HG03139 (cell line): ENCODE results near the gene GADD45G.

ENCODE experiments used
- ATAC-seq: cut with Tn5 transposase; IDR thresholded peaks from one replicate; pipeline ENCODE4 v1.9.1; 2021; ENCODE audit not compliant: unreplicated experiment

The GADD45G gene

DNA sequence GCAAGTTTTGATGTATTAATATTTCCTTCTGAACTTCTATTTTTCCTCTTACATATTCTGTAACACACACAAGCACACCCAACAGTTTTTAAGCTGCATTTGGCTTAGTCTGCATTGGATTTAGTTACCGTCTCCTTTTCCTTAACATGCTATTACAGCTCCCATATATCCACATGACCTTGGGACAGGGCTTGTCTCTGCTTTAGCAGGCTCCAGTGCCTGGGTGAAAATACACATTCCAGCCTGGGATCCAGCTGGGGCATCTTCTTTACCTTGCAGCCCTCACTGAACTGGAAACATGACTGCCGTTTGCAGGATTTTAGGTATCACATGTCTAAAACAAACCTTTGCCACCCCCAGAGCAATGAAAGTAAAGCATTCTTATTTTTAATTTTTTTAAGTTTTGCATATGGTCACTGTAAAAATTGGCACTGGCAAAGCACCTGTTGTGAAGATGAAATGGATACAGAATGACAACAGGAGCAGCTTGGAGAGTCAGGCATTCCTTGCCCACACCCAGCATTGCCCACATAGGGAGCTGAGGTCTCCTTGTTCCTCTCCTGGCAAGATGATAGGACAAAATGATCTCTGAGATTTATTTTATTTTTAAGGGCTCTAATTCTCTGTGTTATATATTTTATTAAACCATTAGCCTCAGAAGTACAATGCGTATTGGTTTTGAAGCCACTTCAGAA lies 4.0 kb downstream of the GADD45G start:
- ATAC-seq, result no peak

DNA sequence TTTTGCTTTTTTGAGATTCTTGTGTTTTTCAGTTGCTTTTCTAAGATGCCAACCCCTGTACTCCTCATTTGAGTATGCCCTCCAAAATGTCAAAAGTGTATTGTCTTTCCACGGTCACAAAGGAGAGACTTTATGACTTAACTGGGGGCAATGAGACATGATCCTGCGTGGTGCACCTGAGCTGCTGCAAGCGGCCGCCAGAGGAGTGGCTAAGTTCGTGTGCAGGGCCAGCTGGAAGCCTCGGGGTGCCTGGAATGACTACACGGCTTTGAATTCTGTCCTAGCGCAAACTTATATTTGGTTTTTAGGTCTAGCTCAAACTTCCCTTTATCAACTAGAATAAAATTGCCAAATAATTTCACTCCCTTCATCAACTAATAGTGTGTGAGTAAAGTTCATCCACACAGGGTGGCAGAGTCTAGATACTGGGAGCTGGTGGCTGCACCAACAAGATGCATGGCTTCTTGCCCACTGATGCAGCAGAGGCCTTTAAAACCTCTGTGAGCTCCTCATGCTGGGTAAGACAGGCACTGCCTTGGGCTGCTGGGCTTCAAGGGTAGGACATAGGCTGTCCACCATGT lies 4.7 kb downstream of the GADD45G start:
- no peak for ATAC-seq

DNA sequence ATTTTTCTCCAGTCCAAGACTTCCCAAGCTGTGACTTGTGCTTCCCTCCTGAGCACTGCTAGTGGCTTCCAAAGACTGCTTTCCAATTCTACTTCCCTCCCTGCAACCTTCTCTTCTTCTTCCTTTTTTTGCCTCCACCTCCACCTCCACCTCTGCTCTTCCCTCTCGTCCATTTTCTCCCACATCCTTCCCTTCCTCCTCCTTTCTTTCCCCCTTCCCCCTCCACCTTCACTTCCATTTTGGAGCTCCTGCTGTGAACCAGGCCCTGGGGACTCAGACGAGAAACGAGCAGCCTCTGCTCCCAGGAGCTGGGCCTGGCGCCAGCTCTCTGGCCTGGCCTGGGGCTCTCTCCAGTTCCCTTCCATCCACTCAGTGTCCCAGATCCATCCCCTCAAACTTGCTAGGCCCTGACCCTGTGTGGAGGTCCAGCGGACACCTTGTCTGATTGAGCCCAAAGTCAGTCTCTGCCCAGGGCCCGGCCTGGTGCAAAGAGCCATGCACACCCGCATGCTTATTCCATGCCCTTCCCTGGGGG lies 5.6 kb downstream of the GADD45G start:
- ATAC-seq, result no peak

DNA sequence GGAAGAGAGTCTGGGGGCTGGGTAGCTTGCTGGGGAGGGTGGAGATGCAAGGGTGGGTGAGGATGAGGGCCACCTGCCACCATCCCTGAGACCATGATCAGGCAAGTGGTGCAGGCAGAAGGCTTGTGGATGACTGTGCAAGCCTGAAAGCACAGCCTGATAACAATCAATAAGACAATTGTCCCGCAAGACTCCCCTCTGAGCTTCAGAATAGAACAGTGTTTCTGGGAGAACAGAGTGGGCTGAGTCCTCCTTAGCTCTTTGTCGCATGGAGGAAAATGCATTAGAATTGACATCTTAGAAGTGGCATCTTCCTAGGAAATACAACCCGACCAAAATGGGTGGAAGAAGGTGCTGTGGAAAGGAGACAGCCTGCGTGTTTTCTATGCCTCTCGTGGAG lies 6.6 kb downstream of the GADD45G start:
- no peak for ATAC-seq

DNA sequence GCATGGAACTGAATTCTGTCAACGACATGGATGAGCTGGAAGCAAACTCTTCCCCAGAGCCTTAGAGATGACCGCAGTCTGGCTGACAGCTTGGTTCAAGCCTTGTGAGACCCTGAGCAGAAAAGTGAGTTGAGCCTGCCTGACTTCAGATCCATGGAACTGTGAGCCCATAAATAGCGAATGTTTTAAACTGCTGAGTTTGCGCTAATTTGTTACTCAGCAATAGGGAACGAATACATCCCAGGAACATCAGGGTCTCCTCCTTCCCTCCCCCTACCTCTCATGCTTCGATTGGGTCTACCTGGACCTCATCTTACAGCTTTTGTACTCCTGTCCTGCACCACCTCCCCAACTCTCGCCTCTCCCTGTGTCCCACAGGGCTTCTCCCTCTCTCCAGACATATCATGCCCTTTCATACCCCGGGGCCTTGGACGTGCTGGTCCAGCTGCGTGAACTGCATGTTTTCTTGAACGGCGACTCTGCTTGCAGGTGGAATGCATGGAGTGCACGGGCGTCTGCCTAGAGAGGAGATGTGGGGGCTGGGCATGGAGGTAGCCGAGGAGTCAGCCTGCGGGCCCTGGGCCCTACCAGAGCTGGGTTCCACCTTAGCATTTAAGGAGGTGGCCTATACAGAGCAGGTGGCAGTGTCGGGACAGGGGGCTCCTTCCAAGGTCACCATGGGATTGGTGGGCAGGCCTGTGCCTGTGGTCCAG lies 7.9 kb downstream of the GADD45G start:
- no peak for ATAC-seq

DNA sequence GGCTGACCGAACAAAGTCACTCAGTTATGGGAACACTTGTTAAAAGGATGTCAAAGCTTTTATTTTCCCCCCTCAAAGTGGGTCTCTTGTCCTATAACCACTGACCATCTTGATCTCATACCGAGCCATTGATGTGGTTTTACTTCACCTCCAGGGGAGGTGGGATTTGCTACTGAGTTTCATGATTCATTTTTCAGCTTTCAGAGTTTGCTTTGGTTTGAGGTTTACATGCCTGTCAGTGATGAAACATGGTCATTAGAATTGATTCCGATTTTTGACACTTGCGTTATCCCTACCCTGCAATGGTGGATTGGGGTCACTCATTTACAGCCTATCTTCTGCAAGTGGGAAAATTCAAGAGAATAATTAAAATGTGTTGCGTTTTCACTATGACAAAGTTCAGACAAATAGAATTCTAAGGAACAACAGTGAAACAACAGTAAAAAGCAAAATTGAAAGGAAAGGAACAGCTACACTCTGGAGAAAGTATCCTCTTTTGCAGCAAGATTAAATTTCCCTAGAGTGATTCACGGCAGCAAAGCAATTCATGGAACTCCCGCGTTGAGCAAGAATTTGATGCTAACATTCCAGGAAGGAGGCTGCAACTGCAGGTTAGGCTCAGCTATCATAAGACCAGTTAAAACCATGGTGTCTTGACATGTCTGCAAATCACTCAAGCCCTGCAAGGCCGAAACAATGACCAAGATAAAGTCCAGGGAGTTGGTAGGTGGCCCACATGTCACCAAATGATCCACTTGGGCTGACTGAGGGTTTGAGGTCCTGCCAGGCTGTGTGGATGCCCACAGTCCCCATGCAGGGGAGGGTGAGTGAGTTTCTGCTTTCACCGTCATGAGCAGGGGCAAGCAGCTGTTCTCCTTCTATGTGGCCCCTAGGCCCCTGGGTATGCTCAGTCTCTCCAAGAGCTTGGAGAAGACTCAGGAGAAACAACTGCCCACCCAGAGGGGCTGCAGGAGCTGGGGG lies 9.4 kb downstream of the GADD45G start:
- ATAC-seq, result no peak

DNA sequence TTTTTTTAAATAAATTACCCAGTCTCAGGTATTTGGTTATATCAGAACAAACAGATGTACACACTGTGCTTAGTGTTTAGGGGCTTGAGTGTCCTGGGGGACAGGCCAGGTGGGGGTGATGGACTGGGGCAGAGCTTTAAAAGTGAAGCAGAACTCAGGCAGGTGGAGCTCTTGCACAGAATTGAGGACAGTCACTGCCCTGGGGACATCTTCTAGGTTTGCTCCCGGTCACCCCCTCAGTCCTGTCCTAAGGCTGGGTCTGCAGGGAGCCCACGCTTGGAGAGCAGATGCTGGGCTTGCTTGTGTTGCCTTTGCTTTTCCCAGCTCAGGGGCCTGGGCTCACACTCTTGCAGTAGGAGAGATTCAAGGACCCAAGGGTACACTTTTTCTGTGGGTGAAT lies 10.8 kb downstream of the GADD45G start:
- ATAC-seq, result no peak

DNA sequence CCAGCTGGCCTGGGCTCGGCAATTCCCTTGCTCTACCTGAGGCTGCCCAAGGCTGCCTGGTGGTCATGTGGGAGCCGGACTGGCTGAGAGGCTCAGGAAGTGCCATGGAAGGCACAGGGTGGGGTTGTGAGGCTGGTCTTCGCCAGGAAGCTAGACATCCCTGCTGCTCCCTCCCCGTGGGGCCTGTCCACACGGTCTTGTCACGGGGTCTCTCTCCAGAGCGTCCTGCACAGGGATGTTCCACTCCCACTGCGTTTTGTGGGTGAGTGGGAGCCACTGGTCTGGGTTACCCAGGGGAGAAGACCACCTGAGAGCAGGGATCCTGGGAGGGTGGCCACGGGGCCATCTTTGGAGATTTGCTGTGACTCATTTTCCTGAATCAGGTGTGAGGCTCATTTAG lies 11.6 kb downstream of the GADD45G start:
- no peak for ATAC-seq

DNA sequence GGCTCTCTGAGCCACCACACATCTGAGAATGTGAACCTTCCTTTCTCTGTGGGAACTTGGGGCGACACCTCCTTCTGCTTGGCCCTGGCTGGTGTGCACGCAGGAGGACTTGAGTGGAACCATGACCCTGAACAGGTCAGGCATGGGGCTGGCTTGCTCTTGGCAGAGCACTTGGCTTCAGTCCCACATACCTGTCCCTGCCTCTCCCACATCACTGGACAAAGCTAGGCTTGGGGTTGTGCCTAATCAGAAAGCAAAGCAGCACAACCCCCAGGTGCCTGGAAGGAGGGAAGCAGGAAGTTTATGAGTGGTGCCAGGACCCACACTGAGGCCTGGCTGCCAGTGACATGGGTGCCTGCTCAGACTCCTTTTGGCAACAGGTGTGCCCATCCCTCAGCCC lies 13.2 kb downstream of the GADD45G start:
- no peak for ATAC-seq

DNA sequence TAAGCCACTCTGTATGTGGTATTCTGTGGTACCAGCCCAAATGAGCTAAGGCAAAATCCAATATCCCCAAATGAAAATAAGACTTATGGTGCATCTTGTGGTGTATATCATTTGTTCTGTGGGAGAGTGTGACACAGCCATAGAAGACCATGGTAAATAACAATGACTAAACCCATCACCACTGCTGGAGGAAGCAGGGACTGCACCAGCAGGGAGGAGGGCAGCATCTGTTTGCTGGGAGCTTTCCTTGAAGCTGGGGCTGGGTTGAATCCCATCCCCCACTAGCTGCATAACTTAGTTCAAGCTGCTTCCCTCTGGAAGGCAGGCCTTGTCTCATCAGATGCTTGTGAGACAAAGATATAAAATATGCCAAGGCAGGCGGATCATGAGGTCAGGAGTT lies 14.2 kb downstream of the GADD45G start:
- ATAC-seq, result no peak

DNA sequence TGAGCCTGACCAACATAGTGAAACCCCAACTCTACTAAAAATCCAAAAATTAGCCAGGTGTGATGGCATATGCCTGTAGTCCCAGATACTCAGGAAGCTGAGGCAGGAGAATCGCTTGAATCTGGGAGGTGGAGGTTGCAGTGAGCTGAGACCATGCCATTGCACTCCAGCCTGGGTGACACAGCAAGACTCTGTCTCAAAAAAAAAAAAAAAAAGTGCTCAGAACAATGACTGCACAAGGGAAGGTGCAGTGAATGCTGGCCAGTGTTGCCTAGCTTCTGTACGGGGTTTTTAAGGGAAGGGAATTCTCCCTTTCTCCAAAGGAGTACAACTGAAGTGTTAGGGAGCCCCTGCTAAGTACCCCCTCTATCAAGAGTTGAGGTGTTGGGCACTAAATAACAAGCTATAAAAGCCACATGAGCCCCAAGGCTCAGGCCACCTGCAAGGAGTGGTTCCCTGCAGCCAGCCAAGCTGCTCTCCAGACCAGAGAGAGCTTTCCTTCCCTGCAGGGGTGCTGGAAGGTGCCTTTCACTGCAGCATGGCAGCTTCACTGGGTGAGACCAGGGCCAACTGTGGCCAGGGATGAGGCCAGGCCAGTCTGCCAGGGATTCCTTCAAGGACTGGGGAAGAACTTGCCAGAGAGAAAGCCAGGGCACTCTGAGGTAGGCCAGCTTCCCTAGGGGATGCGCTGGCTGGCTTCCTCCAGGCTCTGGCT lies 14.8 kb downstream of the GADD45G start:
- no peak for ATAC-seq

DNA sequence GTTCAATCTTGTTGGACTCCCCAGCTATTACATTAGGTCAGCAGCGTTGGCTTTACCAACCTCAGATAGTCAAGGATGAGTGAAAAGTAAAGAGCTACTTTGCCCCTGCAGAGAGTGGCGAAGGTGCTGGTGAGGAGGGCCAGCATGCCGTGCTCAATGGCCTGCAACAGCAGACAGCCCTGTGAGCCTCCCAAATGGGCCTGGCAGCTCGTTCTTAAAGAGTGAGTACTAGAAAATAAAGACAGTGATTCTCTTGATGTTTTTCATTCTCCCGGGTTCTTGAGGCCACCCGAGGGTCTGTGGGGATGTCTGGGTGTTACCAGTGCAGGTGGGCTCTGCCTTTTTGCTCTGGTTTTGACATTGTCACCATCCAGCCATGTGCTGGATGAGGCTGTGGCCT lies 16.2 kb downstream of the GADD45G start:
- no peak for ATAC-seq

DNA sequence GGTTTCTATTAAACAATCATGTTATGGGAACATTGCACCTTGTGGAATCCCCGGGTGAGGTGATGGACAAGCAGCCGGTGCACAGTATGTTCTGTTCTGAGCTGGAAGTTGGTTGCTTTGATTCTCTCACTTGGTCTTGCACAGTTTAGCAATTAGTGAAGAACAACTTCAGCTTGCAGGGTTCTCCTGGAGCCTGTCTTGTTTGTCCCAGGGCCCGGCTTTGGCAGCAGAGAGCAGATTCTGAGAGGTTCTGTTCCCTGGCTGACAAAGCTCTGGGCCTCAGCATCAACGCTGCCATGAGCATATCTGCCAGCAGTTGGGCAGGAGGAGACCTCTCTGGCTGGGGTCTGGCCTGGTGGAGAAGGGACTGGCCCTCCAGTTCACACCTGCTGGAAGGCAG lies 16.9 kb downstream of the GADD45G start:
- no peak for ATAC-seq

DNA sequence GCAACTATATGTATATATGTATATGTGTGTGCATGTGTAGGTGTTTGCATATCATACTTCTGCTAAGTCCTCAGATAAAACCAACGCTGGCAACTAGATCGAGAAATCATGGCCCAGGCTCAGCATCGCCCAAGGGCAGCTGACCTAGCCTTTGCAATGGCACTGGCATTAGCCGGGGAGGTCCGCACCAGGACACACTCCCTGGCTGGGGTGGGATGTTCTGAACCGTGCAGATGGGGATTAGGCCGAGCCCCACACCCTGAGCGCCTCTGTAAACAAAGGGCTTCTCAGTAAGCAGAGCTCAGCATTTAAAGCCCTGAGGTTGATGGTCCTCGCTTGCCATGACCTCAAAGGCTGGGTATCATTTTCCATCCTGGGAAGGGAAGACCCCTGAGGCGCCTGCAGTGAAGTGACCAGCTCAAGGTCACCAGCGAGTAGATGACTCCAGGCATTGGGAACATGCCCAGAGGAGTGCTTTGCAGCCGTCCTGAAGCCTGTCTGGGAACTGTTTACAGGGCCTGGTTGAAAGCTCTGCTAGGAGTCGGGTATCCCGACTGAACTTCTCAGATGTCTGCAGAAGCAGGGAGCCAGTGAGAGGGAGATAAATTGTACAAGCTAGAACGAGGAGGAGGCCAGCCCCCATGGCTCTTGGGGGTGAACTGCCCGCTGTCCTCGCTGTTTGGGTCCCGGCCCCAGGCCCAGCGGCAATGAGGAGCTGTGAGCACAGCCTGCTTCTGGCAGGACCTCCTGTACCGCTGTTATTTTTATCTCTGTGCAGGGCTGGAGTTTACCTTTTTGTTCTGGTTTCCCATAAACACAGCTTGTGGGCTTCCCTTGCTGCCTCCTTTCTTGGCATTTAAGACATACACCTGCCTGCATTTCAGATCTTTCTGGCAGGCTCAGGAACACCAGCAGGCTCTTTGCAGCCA lies 18.4 kb downstream of the GADD45G start:
- ATAC-seq, result no peak

DNA sequence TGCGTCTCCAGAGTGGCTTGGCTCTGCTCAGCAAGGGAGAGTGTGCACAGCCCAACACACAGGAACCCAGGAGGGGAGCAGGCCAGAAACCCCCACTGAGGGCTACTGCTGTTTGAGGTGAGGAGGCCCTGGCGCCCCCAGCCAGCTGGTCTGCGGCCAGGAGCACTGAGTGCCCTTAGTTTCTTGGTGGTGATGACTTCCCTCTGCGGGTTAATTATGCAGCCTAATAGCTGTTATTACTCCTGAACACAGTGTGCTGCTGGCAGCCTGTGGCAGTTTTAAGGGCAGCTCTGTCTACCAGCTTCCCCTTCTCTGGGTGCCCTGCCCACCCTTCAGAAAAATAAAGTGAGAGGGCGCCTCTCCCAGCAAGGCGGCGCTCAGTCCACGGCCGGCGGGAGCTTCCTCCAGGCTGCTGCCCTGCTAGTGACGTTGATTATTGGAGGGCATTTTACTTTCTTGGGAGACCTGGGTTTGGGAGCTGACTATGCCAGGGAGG lies 19.2 kb downstream of the GADD45G start:
- no peak for ATAC-seq

DNA sequence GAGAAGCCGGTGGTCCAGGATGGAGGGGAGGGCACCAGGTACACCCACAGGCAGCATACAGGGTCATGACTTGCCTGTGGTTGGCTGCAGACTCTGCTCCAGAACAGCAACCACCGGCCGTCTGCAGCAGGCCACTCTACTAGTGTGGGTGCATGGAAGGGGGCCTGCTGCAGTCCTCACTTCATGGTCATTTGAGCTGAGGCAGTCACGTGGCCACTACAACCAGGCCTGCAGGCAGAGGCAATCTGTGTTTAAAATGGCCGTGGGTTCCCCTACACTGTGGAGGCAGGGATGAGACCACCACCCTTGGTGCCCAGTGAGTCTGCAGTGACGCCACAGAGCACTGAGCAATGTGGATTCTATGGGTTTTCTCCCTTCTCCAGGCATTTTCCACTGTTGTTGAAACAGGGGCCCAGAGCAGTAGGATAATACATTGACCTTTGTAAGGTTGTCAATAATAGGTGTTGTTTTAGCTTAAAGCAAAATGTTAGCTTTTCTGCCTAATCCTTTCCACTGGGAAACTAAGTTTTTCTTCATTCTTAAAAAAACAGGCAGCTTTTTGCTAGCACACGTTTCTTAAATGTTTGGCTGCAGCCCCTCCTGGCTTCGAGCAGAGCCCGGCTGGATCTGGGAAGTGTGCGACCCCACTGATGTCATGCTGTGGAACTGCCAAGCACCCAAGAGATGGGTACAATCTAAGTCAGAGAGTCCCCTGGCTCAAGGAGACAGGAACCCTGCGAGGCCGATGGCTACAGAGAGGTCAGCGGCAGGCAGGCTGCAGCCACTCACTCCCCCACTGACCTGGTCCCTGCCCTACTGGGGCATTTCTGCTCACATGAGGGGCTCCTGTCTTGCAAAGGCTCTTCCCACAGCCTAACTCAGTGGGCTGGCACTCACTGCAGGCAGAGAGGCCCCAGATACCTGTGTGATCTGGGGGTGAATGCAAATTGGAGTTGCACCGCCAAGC lies 21.2 kb downstream of the GADD45G start:
- no peak for ATAC-seq

DNA sequence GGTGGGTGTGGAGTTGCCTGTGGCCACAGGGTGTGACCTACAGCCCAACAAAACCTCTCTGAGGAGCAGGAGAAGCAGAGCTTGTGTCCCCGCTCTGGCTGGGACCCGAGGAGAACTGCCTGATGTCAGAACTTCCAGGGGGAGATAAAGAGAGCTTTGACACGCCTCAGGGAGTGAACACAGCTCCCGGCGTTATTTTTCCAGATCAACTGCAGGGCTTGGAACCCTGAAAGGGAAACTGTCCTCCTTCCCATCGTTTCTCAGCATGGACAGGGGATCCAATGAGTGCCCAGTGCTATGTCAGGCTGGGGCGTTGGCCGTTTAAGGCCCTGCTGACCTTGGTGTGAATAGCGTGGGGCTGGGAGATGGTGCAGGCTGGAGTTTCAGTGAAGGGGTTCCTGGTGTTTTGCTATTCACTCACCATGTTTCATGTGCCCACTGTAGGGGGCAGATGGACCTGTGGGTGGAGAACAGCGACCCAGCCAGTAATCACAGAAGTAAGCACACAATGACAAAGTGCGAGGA lies 22.0 kb downstream of the GADD45G start:
- no peak for ATAC-seq

DNA sequence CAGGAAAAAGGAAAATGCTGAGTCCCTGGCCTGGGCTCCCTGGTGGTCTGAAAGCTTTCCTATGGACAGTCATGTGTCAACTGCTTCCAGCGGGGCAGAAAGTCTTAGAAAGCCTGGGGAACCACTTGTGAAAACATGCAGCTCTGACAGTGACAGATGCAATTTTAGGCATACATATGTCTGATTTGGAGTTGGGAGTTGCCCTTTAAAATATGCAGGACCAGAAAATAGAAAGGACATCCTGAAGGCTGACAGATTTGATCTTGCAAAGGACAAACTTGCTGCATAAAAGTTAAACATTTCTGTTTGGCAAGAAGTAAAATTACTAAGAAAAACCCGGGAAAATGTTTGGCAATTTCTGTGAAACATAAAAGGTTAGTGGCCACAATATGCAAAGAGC lies 23.8 kb downstream of the GADD45G start:
- no peak for ATAC-seq
